ENCODE data around the gene TRIM39. TPM values are rescaled to one million over a fixed set of nuclear protein-coding genes. Genes with fewer than 3 reads are reported as not detected.
"Not testable (repeated sequence)": the region's sequence is repeated elsewhere in the genome, so short reads cannot be mapped to it uniquely, and the experiment has no call there.

TRIM39 gene
- total RNA-seq, 1 donor from 2014 or later, result 13.9 TPM

GRCh38 chr6:30359276-30359675 lies 32.5 kb downstream of the TRIM39 start:
- intact Hi-C loops (cut with micrococcal nuclease), result no loop called here

GRCh38 chr6:30360139-30360538 lies 33.4 kb downstream of the TRIM39 start:
- intact Hi-C loops (cut with micrococcal nuclease), result no loop called here

GRCh38 chr6:30361661-30362060 lies 34.9 kb downstream of the TRIM39 start:
- intact Hi-C loops (cut with micrococcal nuclease), result no loop called here

GRCh38 chr6:30363459-30363858 lies 36.7 kb downstream of the TRIM39 start:
- intact Hi-C loops (cut with micrococcal nuclease), result no loop called here

GRCh38 chr6:30364591-30364990 lies 37.9 kb downstream of the TRIM39 start:
- intact Hi-C loops (cut with micrococcal nuclease), result no loop called here

GRCh38 chr6:30369280-30369679 lies 42.6 kb downstream of the TRIM39 start:
- intact Hi-C loops (cut with micrococcal nuclease), result not testable (repeated sequence)

GRCh38 chr6:30378290-30378937 lies 51.7 kb downstream of the TRIM39 start:
- intact Hi-C loops (cut with micrococcal nuclease), result no loop called here

GRCh38 chr6:30380464-30380863 lies 53.7 kb downstream of the TRIM39 start:
- intact Hi-C loops (cut with micrococcal nuclease), result no loop called here

GRCh38 chr6:30386166-30386565 lies 59.4 kb downstream of the TRIM39 start:
- intact Hi-C loops (cut with micrococcal nuclease), result no loop called here

GRCh38 chr6:30391240-30391639 lies 64.5 kb downstream of the TRIM39 start:
- intact Hi-C loops (cut with micrococcal nuclease), result no loop called here

Other genes starting within 250 kb of the TRIM39 start
- gene TRIM31, start 213.8 kb upstream of the TRIM39 start, total RNA-seq, result not detected in 2 replicates
- not detected in 2 replicates for gene TRIM40, start 190.8 kb upstream of the TRIM39 start, total RNA-seq
- 0.34 and 0.37 TPM in 2 replicates for gene TRIM10, start 165.7 kb upstream of the TRIM39 start, total RNA-seq
- 0.76 and 0.78 TPM in 2 replicates for gene TRIM15, start 163.4 kb upstream of the TRIM39 start, total RNA-seq
- gene TRIM26, start 113.5 kb upstream of the TRIM39 start, total RNA-seq, result 72.4 and 74.2 TPM in 2 replicates
- gene RPP21, start 18.2 kb downstream of the TRIM39 start, total RNA-seq, result 36.7 and 41.1 TPM in 2 replicates
- 499 and 512 TPM in 2 replicates for gene HLA-E, start 162.6 kb downstream of the TRIM39 start, total RNA-seq
- gene GNL1, start 229.6 kb downstream of the TRIM39 start, total RNA-seq, result 49.4 and 49.7 TPM in 2 replicates
- 22.1 and 22.7 TPM in 2 replicates for gene PRR3, start 230.4 kb downstream of the TRIM39 start, total RNA-seq
- 103 and 104 TPM in 2 replicates for gene ABCF1, start 244.5 kb downstream of the TRIM39 start, total RNA-seq

Measured in T-helper 1 cell treated with Interleukin-12 subunit alpha and Interleukin-12 subunit beta and Interleukin-4 antibody, amounts not matched to agents 30 ng/mL and 1 ng/mL, for 36 hours (primary cell).